GM12892 (cell line): ENCODE results near the gene ATP8A1.
"Not testable (repeated sequence)": the region's sequence is repeated elsewhere in the genome, so short reads cannot be mapped to it uniquely, and the experiment has no call there.

Experiments used
- DNase-seq: peaks from one replicate; pipeline ENCODE4 v3.0.0; 2011; ENCODE audit not compliant: insufficient read length
- FAIRE-seq: peaks from 2 replicates; lab custom pipeline; 2011; peaks lifted over from hg19 to GRCh38; lab: Jason Lieb, UNC
- POLR2A ChIP-seq: IDR thresholded peaks from 2 replicates; pipeline ENCODE4 v1.6.1; 2011; ENCODE audit warnings: low read depth, low read length, control low read depth
- POLR2AphosphoS5 ChIP-seq: IDR thresholded peaks from 2 replicates; pipeline ENCODE4 v1.6.1; 2011; ENCODE audit warnings: low read depth, low read length, control low read depth
- TAF1 ChIP-seq: IDR thresholded peaks from 2 replicates; pipeline ENCODE4 v1.6.1; 2011; ENCODE audit warnings: low read depth, mild to moderate bottlenecking, control low read depth, low read length, borderline replicate concordance

The ATP8A1 gene

GRCh38 chr4:42487230-42487629, 169.7 kb downstream of the ATP8A1 start:
- TF ChIP-seq POLR2AphosphoS5 (no peak), POLR2A (no peak), TAF1 (no peak)
- FAIRE-seq (no peak), DNase-seq (no peak)

GRCh38 chr4:42486156-42486555, 170.7 kb downstream of the ATP8A1 start:
- FAIRE-seq, DNase-seq: not testable (repeated sequence)

- TF ChIP-seq POLR2A (no peak), TAF1 (no peak), POLR2AphosphoS5 (no peak)
- FAIRE-seq, result no peak
- no peak for DNase-seq
These were observed 172.3 kb downstream of the ATP8A1 start for GRCh38 chr4:42484630-42485029.

GRCh38 chr4:42483426-42484379, 173.2 kb downstream of the ATP8A1 start:
- TF ChIP-seq POLR2AphosphoS5 (no peak), POLR2A (no peak), TAF1 (no peak)
- FAIRE-seq (peak; percentile 83), DNase-seq (no peak)

GRCh38 chr4:42482516-42483327, 174.2 kb downstream of the ATP8A1 start:
- no peak for TF ChIP-seq POLR2AphosphoS5
- TF ChIP-seq POLR2A, result no peak
- DNase-seq, result no peak
- peak; percentile 33 for FAIRE-seq

- no peak for DNase-seq
- no peak for TF ChIP-seq TAF1
- FAIRE-seq, result no peak
These were observed 176.2 kb downstream of the ATP8A1 start for GRCh38 chr4:42480717-42481116.

GRCh38 chr4:42480281-42480680, 176.6 kb downstream of the ATP8A1 start:
- no peak for DNase-seq
- FAIRE-seq, result no peak
- TF ChIP-seq TAF1 (no peak), POLR2A (no peak), POLR2AphosphoS5 (no peak)

GRCh38 chr4:42478946-42479345, 178.0 kb downstream of the ATP8A1 start:
- TF ChIP-seq POLR2AphosphoS5 (no peak), POLR2A (no peak), TAF1 (no peak)
- no peak for FAIRE-seq

GRCh38 chr4:42478509-42478908, 178.4 kb downstream of the ATP8A1 start:
- peak; percentile 17 for FAIRE-seq
- no peak for TF ChIP-seq TAF1
- no peak for TF ChIP-seq POLR2A
- TF ChIP-seq POLR2AphosphoS5, result no peak
- no peak for DNase-seq

More at GRCh38 chr4:42478946-42479345, 178.0 kb downstream of the ATP8A1 start:
- no peak for DNase-seq

GRCh38 chr4:42474406-42474805, 182.5 kb downstream of the ATP8A1 start:
- no peak for DNase-seq
- FAIRE-seq, result no peak
- no peak for TF ChIP-seq TAF1
- TF ChIP-seq POLR2A, result no peak
- no peak for TF ChIP-seq POLR2AphosphoS5

GRCh38 chr4:42473071-42473684, 183.7 kb downstream of the ATP8A1 start:
- DNase-seq (no peak), FAIRE-seq (no peak)
- TF ChIP-seq POLR2AphosphoS5 (no peak), POLR2A (no peak), TAF1 (no peak)

GRCh38 chr4:42471896-42472295, 185.0 kb downstream of the ATP8A1 start:
- no peak for TF ChIP-seq POLR2A
- TF ChIP-seq POLR2AphosphoS5, result no peak
- TF ChIP-seq TAF1, result no peak
- DNase-seq (no peak), FAIRE-seq (no peak)
